CD4-positive, alpha-beta memory T cell (primary cell): Measurements from ENCODE around the gene FRMD5. TPM values are rescaled to one million over a fixed set of nuclear protein-coding genes. Genes with fewer than 3 reads are reported as not detected.

Experiments
- CTCF ChIA-PET: fragments of 350-600 bp; sonication (Branson Sonifier 250); formaldehyde crosslinking; loops from one replicate; lab custom pipeline; 2021; ENCODE audit warnings: inconsistent platforms; ENCODE audit not compliant: partially characterized antibody; lab: Charles Lee
- POLR2A ChIA-PET: fragments of 350-600 bp; sonication (Branson Sonifier 250); formaldehyde crosslinking; loops from one replicate; lab custom pipeline; 2021; ENCODE audit not compliant: partially characterized antibody; lab: Charles Lee
- DNase-seq, 5 donors: peaks; one replicate each; pipeline versions ENCODE4 v3.0.0 to v3.0.0-alpha.2; 2020 to 2022; ENCODE audit warnings: mixed read lengths in 1 of 5
- H3K27ac ChIP-seq: one replicate; pipeline ENCODE4 v1.7.0; 2013; ENCODE audit warnings: low read depth, low read length
- H3K27me3 ChIP-seq: 2 replicates; pipeline ENCODE4 v1.7.0; 2013; ENCODE audit warnings: mild to moderate bottlenecking, low read length, moderate library complexity; ENCODE audit not compliant: insufficient read depth
- H3K36me3 ChIP-seq: 2 replicates; pipeline ENCODE4 v1.7.0; 2013; ENCODE audit warnings: mild to moderate bottlenecking, low read length, moderate library complexity; ENCODE audit not compliant: insufficient read depth
- H3K4me1 ChIP-seq: 2 replicates; pipeline ENCODE4 v1.7.0; 2013; ENCODE audit warnings: mild to moderate bottlenecking, low read length, moderate library complexity; ENCODE audit not compliant: insufficient read depth
- H3K4me3 ChIP-seq, 2 donors: one replicate each; pipeline ENCODE4 v1.7.0; 2013; ENCODE audit warnings: low read length in 2 of 2, mild to moderate bottlenecking in 1 of 2
- H3K9me3 ChIP-seq, 2 donors: one replicate each; pipeline ENCODE4 v1.7.0; 2013; ENCODE audit warnings: low read length in 2 of 2, control low read depth in 1 of 2; ENCODE audit not compliant: control insufficient read depth in 1 of 2
- H3K27ac Mint-ChIP-seq, 7 donors: one replicate each; pipeline ENCODE4 v1.8.0; 2020 to 2021; ENCODE audit warnings: mixed read lengths in 7 of 7, mild to moderate bottlenecking in 6 of 7, inconsistent platforms in 3 of 7, moderate library complexity in 3 of 7
- H3K27me3 Mint-ChIP-seq, 2 donors: one replicate each; pipeline ENCODE4 v1.8.0; 2020 to 2021; ENCODE audit warnings: mixed read lengths in 2 of 2
- H3K36me3 Mint-ChIP-seq, 2 donors: one replicate each; pipeline ENCODE4 v1.8.0; 2020 to 2021; ENCODE audit warnings: mixed read lengths in 2 of 2, inconsistent platforms in 1 of 2, mild to moderate bottlenecking in 1 of 2
- H3K4me1 Mint-ChIP-seq, 4 donors: one replicate each; pipeline ENCODE4 v1.8.0; 2020 to 2021; ENCODE audit warnings: mixed read lengths in 4 of 4, mild to moderate bottlenecking in 1 of 4
- H3K4me3 Mint-ChIP-seq, 8 donors: one replicate each; pipeline ENCODE4 v1.8.0; 2020 to 2021; ENCODE audit warnings: mixed read lengths in 8 of 8, mild to moderate bottlenecking in 7 of 8, moderate library complexity in 6 of 8, inconsistent platforms in 3 of 8
- H3K9me3 Mint-ChIP-seq, 8 donors: one replicate each; pipeline ENCODE4 v1.8.0; 2020 to 2021; ENCODE audit warnings: mixed read lengths in 8 of 8, mild to moderate bottlenecking in 5 of 8, inconsistent platforms in 3 of 8, moderate library complexity in 1 of 8
- intact Hi-C: fragments of 100-400 bp; cut with micrococcal nuclease; formaldehyde crosslinking; loops from one replicate; pipeline ENCODE4 v1.15.1; 2023
- polyA plus RNA-seq, 2 donors: library from polyadenylated mRNA; unstranded; fragments of 300-500 nt; fragmentation: Illumina TruSeq; gene quantifications; one replicate each; pipeline ENCODE4 v1.2.3, GENCODE V29; 2021
- total RNA-seq, 2 experiments: library from RNA; stranded (reverse); gene quantifications; one replicate each; pipeline ENCODE4 v1.2.3, GENCODE V29; 2021

Gene FRMD5
- total and polyA plus RNA-seq, 4 experiments from 2014 or later, result 0.08 to 0.47 TPM; not detected in 2

- Mint-ChIP-seq H3K27ac (no peak overlapping the region), H3K4me3 (no peak overlapping the region), H3K9me3 (peaks cover 0 to 2% (median 0%) of the 10 kb centered on the region in 8 donors), H3K27me3 (peaks cover 9 to 28% of the 10 kb centered on the region in 2 donors), H3K4me1 (peaks cover 2 to 4% (median 3%) of the 10 kb centered on the region in 4 donors), H3K36me3 (no peaks in the 10 kb centered on the region)
- Histone ChIP-seq H3K27me3 (peaks cover 5% of the 10 kb centered on the region), H3K9me3 (no peaks in the 10 kb centered on the region), H3K36me3 (no peaks in the 10 kb centered on the region), H3K4me3 (no peak overlapping the region), H3K27ac (no peak overlapping the region), H3K4me1 (peaks cover 3% of the 10 kb centered on the region)
- ChIA-PET CTCF (no interaction called here), POLR2A (no interaction called here)
- DNase-seq, result no peak
- intact Hi-C loops, result no loop called here
Measured at GRCh38 chr15:44222478-44222877, 27.4 kb upstream of the FRMD5 start.

- no peaks in the 10 kb centered on the region for H3K27me3 ChIP-seq
- Mint-ChIP-seq H3K36me3 (no peaks in the 10 kb centered on the region), H3K27me3 (peaks cover 12 to 15% of the 10 kb centered on the region in 2 donors), H3K9me3 (no peaks in the 10 kb centered on the region), H3K27ac (no peak overlapping the region), H3K4me3 (no peak overlapping the region), H3K4me1 (peaks cover 2 to 4% (median 3%) of the 10 kb centered on the region in 4 donors)
- CTCF ChIA-PET, result interaction anchor here (0.6 to 3.5 kb wide), 7 partner anchors 10 to 1453 kb away, joined by 3 to 14 read pairs (median 4); no protein-coding TSS in a partner anchor
- intact Hi-C loops, result loop anchor here (1.0 kb wide), 1 partner anchor 282 kb away; no protein-coding TSS in a partner anchor
- no peak overlapping the region for H3K27ac ChIP-seq
- DNase-seq, result no peak
- no peaks in the 10 kb centered on the region for H3K36me3 ChIP-seq
- H3K9me3 ChIP-seq, result no peaks in the 10 kb centered on the region
- POLR2A ChIA-PET, result no interaction called here
- peaks cover 3% of the 10 kb centered on the region for H3K4me1 ChIP-seq
- no peak overlapping the region for H3K4me3 ChIP-seq
Measured at GRCh38 chr15:44219073-44219472, 24.0 kb upstream of the FRMD5 start.

- Mint-ChIP-seq H3K4me1 (peaks cover 2 to 4% (median 3%) of the 10 kb centered on the region in 4 donors), H3K9me3 (no peaks in the 10 kb centered on the region), H3K27me3 (peaks cover 12% of the 10 kb centered on the region in 2 donors), H3K36me3 (no peaks in the 10 kb centered on the region), H3K4me3 (no peak overlapping the region), H3K27ac (no peak overlapping the region)
- peaks cover 3% of the 10 kb centered on the region for H3K4me1 ChIP-seq
- DNase-seq, result no peak
- H3K27ac ChIP-seq, result no peak overlapping the region
- H3K9me3 ChIP-seq, result no peaks in the 10 kb centered on the region
- no peaks in the 10 kb centered on the region for H3K27me3 ChIP-seq
- POLR2A ChIA-PET, result no interaction called here
- no peaks in the 10 kb centered on the region for H3K36me3 ChIP-seq
- intact Hi-C loops, result no loop called here
- CTCF ChIA-PET, result interaction anchor here (0.7 kb wide), 2 partner anchors 71 to 910 kb away, joined by 3 read pairs; partner anchors contain the start of gene GOLM2
- no peak overlapping the region for H3K4me3 ChIP-seq
Measured at GRCh38 chr15:44216958-44217357, 21.9 kb upstream of the FRMD5 start.

GRCh38 chr15:44215594-44215993 is 20.5 kb upstream of the FRMD5 start:
- Histone ChIP-seq H3K9me3 (no peaks in the 10 kb centered on the region), H3K4me3 (no peak overlapping the region), H3K27me3 (no peaks in the 10 kb centered on the region), H3K4me1 (peaks cover 3% of the 10 kb centered on the region), H3K27ac (no peak overlapping the region), H3K36me3 (no peaks in the 10 kb centered on the region)
- peaks cover 2 to 4% (median 3%) of the 10 kb centered on the region in 4 donors for H3K4me1 Mint-ChIP-seq
- no peak overlapping the region for H3K27ac Mint-ChIP-seq
- H3K9me3 Mint-ChIP-seq, result no peaks in the 10 kb centered on the region
- intact Hi-C loops, result no loop called here
- DNase-seq, result no peak
- H3K27me3 Mint-ChIP-seq, result peaks cover 16 to 20% of the 10 kb centered on the region in 2 donors
- no peaks in the 10 kb centered on the region for H3K36me3 Mint-ChIP-seq
- CTCF ChIA-PET, result no interaction called here
- POLR2A ChIA-PET, result no interaction called here
- H3K4me3 Mint-ChIP-seq, result no peak overlapping the region

DNA sequence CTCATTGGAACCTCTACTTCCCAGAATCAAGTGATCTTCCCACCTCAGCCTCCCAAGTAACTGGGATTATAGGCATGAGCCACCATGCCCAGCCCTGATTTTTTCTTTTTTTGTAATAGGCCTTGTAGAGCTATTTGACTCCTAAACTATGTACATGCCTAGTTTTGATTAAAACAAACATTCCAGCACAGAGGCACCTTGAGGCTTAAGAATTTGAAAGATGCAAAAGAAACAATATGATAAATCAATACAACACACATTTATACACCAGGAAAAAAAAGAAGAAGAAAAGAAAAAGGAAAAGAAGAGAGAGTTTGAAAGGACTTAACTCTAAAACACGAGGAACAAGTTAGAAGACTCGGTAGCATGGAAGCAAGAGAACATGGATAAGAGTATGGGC is 13.9 kb upstream of the FRMD5 start:
- DNase-seq, result no peak
- Histone ChIP-seq H3K36me3 (no peaks in the 10 kb centered on the region), H3K4me1 (no peaks in the 10 kb centered on the region), H3K27ac (no peak overlapping the region), H3K9me3 (no peaks in the 10 kb centered on the region), H3K4me3 (no peak overlapping the region), H3K27me3 (peaks cover 1% of the 10 kb centered on the region)
- POLR2A ChIA-PET, result no interaction called here
- Mint-ChIP-seq H3K36me3 (no peaks in the 10 kb centered on the region), H3K9me3 (no peaks in the 10 kb centered on the region), H3K27ac (no peak overlapping the region), H3K4me3 (no peak overlapping the region), H3K4me1 (no peaks in the 10 kb centered on the region), H3K27me3 (peaks cover 10 to 15% of the 10 kb centered on the region in 2 donors)
- CTCF ChIA-PET, result interaction anchor here (3.2 kb wide), 1 partner anchor 11 kb away, joined by 14 read pairs; no protein-coding TSS in a partner anchor
- intact Hi-C loops, result loop anchor here (10.0 kb wide), 1 partner anchor 64 kb away; no protein-coding TSS in a partner anchor

GRCh38 chr15:44207643-44208042 is 12.6 kb upstream of the FRMD5 start:
- Histone ChIP-seq H3K27me3 (peaks cover 4% of the 10 kb centered on the region), H3K36me3 (no peaks in the 10 kb centered on the region), H3K9me3 (no peaks in the 10 kb centered on the region), H3K4me3 (no peak overlapping the region), H3K4me1 (no peaks in the 10 kb centered on the region), H3K27ac (no peak overlapping the region)
- no peak for DNase-seq
- intact Hi-C loops, result loop anchor here (10.0 kb wide), 1 partner anchor 63 kb away; no protein-coding TSS in a partner anchor
- Mint-ChIP-seq H3K27me3 (peaks cover 9 to 15% of the 10 kb centered on the region in 2 donors), H3K4me3 (no peak overlapping the region), H3K27ac (no peak overlapping the region), H3K4me1 (no peaks in the 10 kb centered on the region), H3K36me3 (no peaks in the 10 kb centered on the region), H3K9me3 (no peaks in the 10 kb centered on the region)
- POLR2A ChIA-PET, result no interaction called here
- CTCF ChIA-PET, result interaction anchor here (3.2 kb wide), 1 partner anchor 12 kb away, joined by 14 read pairs; no protein-coding TSS in a partner anchor

GRCh38 chr15:44199393-44199792 is 4.3 kb upstream of the FRMD5 start:
- no peaks in the 10 kb centered on the region for H3K36me3 Mint-ChIP-seq
- H3K27me3 ChIP-seq, result peaks cover 23% of the 10 kb centered on the region
- CTCF ChIA-PET, result no interaction called here
- H3K27ac ChIP-seq, result no peak overlapping the region
- peaks cover 7% of the 10 kb centered on the region for H3K4me1 ChIP-seq
- H3K36me3 ChIP-seq, result no peaks in the 10 kb centered on the region
- H3K27ac Mint-ChIP-seq, result no peak overlapping the region
- no peak for DNase-seq
- peaks cover 5 to 15% (median 9%) of the 10 kb centered on the region in 4 donors for H3K4me1 Mint-ChIP-seq
- POLR2A ChIA-PET, result no interaction called here
- intact Hi-C loops, result no loop called here
- no peak overlapping the region for H3K4me3 Mint-ChIP-seq
- peaks cover 0 to 1% (median 0%) of the 10 kb centered on the region in 8 donors for H3K9me3 Mint-ChIP-seq
- H3K4me3 ChIP-seq, result no peak overlapping the region
- H3K9me3 ChIP-seq, result no peaks in the 10 kb centered on the region
- H3K27me3 Mint-ChIP-seq, result peaks cover 40 to 46% of the 10 kb centered on the region in 2 donors
